Measurements from ENCODE around the gene SRRM2. TPM values are rescaled to one million over a fixed set of nuclear protein-coding genes. Genes with fewer than 3 reads are reported as not detected.

The SRRM2 gene
- total RNA-seq, 1 experiment from 2014 or later = 617 TPM

GRCh38 chr16:2737238-2737605, 15.2 kb upstream of the SRRM2 start:
- H3K27me3 ChIP-seq (ENCODE audit: control insufficient read depth, insufficient read depth, low read length) = no peaks in the 10 kb centered on the region
- ATAC-seq (no peak), DNase-seq (ENCODE audit: low read depth, low spot score) (no peak)
- CTCF ChIA-PET = no interaction called here
- no peak for TF ChIP-seq TCF7L2 (IDR thresholded peaks at IDR 0.05; ENCODE audit: low read depth, low read length)
- TF ChIP-seq CTCF (IDR thresholded peaks at IDR 0.05) = no peak
- TF ChIP-seq REST (IDR thresholded peaks at IDR 0.05; ENCODE audit: insufficient read depth in 1 of 2, low read depth in 2 of 2, low read length in 1 of 2) = no peak
- TF ChIP-seq SIN3A (IDR thresholded peaks at IDR 0.05; ENCODE audit: borderline replicate concordance, insufficient read depth, low read depth, low read length) = no peak
- TF ChIP-seq POLR2AphosphoS5 (IDR thresholded peaks at IDR 0.05; ENCODE audit: low read depth, low read length) = no peak
- H3K4me1 ChIP-seq (ENCODE audit: control insufficient read depth, insufficient read depth, low read length) = peaks cover 6% of the 10 kb centered on the region
- in situ Hi-C loops (cut with HindIII; ENCODE audit: low pct_unique_long_range_greater_than_20kb, low sequenced_read_pairs) (no loop called here), intact Hi-C loops (cut with micrococcal nuclease; ENCODE audit: unreplicated experiment) (no loop called here)
- POLR2A ChIA-PET = no interaction called here
- no peaks in the 10 kb centered on the region for H3K9me3 ChIP-seq (ENCODE audit: control insufficient read depth, insufficient read depth, low read depth, low read length)
- H3K4me3 ChIP-seq (ENCODE audit: low read depth in 2 of 2, low read length in 2 of 2) = no peak overlapping the region
- H3K27ac ChIP-seq (ENCODE audit: low read length) = no peak overlapping the region
- no peaks in the 10 kb centered on the region for H3K36me3 ChIP-seq (ENCODE audit: control insufficient read depth, insufficient read depth, low read length)
- BruUV-seq (replicated peaks) = no TSS peak

- no TSS peak for BruUV-seq (replicated peaks)
- POLR2A ChIA-PET = no interaction called here
- CTCF ChIA-PET = no interaction called here
- ATAC-seq (no peak), DNase-seq (ENCODE audit: low read depth, low spot score) (no peak)
- Histone ChIP-seq H3K4me3 (ENCODE audit: low read depth in 2 of 2, low read length in 2 of 2) (no peak overlapping the region), H3K4me1 (ENCODE audit: control insufficient read depth, insufficient read depth, low read length) (peaks cover 6% of the 10 kb centered on the region), H3K9me3 (ENCODE audit: control insufficient read depth, insufficient read depth, low read depth, low read length) (no peaks in the 10 kb centered on the region), H3K36me3 (ENCODE audit: control insufficient read depth, insufficient read depth, low read length) (no peaks in the 10 kb centered on the region), H3K27me3 (ENCODE audit: control insufficient read depth, insufficient read depth, low read length) (no peaks in the 10 kb centered on the region), H3K27ac (ENCODE audit: low read length) (no peak overlapping the region)
- in situ Hi-C loops (cut with HindIII; ENCODE audit: low pct_unique_long_range_greater_than_20kb, low sequenced_read_pairs) = no loop called here
- TF ChIP-seq REST (IDR thresholded peaks at IDR 0.05; ENCODE audit: insufficient read depth in 1 of 2, low read depth in 2 of 2, low read length in 1 of 2) (no peak), SIN3A (IDR thresholded peaks at IDR 0.05; ENCODE audit: borderline replicate concordance, insufficient read depth, low read depth, low read length) (no peak), POLR2AphosphoS5 (IDR thresholded peaks at IDR 0.05; ENCODE audit: low read depth, low read length) (no peak), CTCF (IDR thresholded peaks at IDR 0.05) (no peak), TCF7L2 (IDR thresholded peaks at IDR 0.05; ENCODE audit: low read depth, low read length) (no peak)
- intact Hi-C loops (cut with micrococcal nuclease; ENCODE audit: unreplicated experiment) = no loop called here
Observed at GRCh38 chr16:2737895-2738418, 14.5 kb upstream of the SRRM2 start.

Measured in Panc1 (cell line).